IPS DF 4.7 (cell line): Measurements from ENCODE around the gene G6PC2.

Experiments
- DNase-seq: peaks from one replicate; pipeline ENCODE4 v3.0.0-alpha.2; 2013; ENCODE audit warnings: low spot score; ENCODE audit errors: extremely low read depth

The G6PC2 gene

GRCh38 chr2:168945508-168945907 lies 44.4 kb downstream of the G6PC2 start:
- DNase-seq = no peak

- DNase-seq = no peak
Observed at GRCh38 chr2:168948621-168949212, 47.6 kb downstream of the G6PC2 start.

DNA sequence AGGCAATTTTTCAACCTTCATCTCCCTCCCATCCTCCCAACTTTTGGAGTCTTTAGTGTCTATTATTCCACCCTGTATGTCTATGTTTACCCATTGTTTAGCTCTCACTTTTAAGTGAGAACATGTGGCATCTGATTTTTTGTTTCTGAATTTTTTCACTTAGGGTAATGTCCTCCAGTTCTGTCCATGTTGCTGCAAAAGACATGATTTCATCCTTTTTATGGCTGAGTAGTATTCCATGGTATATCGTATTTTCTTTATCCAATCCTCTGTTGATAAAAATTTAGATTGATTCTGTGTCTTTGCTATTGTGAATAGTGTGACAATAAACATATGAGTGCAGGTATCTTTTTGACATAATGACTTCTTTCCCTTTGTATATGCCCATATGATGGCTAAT lies 48.2 kb downstream of the G6PC2 start:
- DNase-seq = no peak

DNA sequence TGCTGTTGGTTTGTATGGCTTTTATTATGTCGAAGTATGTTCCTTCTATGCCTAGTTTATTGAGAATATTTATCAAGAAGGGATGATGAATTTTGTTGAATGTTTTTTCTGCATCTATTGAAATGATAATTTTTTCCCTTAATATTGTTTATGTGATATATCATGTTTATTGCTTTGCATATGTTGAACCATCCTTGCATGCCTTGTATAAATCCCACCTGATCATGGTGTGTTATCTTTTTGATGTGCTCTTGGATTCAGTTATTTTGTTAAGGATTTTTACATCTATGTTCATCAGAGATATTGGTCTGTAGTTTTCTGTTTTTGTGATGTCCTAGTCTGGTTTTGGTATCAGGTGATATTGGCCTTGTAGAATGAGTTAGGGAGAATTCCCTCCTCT lies 50.8 kb downstream of the G6PC2 start:
- DNase-seq = no peak

- DNase-seq = no peak
Observed at GRCh38 chr2:168952424-168952823, 51.3 kb downstream of the G6PC2 start.

DNA sequence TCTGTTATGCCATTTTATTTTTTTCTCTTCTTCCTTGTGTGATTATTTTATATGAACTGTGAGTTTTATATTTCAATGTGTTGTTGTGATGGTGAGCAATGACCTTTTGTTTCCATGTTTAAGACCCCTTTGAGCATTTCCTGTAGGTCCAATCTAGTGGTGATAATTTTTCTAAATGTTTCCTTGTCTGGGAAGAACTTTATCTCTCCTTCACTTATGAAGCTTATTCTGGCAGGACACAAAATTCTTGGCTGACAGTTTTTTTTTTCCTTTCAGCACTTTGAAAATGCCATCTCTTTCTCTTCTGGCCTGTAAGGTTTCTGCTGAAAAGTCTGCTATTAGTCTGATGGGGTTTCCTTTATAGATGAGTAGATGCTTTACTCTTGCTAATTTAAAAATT lies 53.2 kb downstream of the G6PC2 start:
- no peak for DNase-seq

DNA sequence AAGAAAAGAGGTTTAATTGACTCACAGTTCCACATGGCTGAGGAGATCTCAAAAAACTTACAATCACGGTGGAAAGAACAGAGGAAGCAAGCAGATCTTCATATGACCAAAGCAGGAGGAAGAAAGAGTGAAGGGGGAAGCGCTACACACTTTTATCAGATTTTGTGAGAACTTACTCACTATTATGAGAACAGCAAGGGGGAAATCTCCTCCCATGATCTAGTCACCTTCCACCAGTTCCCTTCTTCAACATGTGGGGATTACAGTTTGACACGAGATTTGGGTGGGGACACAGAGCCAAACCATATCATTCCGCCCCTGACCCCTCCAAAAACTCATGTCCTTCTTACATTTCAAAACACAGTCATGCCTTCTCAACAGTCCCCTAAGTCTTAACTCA lies 54.2 kb downstream of the G6PC2 start:
- DNase-seq = no peak

- DNase-seq = no peak
Observed at GRCh38 chr2:168956392-168956791, 55.3 kb downstream of the G6PC2 start.
